HG03064 (cell line): ENCODE results near the gene EFNA1.

Experiments used
- ATAC-seq: cut with Tn5 transposase; IDR thresholded peaks from one replicate; pipeline ENCODE4 v1.9.1; 2021; ENCODE audit warnings: low read depth; ENCODE audit not compliant: unreplicated experiment

Gene EFNA1, protein sequence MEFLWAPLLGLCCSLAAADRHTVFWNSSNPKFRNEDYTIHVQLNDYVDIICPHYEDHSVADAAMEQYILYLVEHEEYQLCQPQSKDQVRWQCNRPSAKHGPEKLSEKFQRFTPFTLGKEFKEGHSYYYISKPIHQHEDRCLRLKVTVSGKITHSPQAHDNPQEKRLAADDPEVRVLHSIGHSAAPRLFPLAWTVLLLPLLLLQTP

DNA sequence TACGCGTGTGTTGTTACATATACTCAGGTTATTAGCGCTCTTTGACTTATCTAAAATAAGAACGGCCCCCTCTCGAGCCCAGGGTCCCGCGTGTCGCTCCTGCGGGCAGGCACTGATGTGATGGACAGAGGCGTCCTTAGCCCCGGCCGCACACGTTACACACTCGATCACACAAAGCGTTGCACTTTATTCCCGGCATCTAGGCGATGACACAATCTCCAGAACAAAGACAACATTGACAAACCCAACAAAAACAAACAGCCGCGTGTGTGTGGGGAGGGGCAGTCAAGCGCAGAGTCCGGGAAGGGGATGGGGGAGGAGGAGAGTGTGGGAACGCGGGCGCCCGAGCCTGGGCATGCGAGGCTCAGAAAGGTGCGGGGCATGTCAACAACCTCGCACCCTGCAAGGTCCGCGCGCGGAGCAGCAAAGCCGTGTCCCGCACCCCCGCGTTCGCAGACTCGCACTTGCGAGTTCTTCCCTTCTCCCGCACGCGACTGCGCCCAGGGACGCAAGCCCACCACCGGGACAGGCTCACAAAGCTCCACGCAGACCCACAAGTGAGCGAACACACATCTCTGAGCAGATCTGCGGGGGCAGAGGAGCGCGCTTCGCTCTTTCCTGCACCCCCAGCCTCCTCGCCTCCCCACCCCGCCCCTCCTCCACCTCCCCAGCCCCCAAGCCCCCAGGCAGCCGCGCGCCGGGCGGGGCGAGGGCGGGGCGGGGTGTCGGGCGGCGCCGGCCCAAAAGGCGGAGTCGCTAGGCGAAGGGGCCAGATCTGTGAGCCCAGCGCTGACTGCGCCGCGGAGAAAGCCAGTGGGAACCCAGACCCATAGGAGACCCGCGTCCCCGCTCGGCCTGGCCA, at the start of gene EFNA1:
Gene EFNA1, plus strand, starts transcription at position 772 of the 862 bp plus-strand sequence. CDS start 102 bp downstream, outside the sequence.
- no peak for ATAC-seq

GRCh38 chr1:155078469-155079209, 49.0 kb upstream of the EFNA1 start, which contains the start of gene EFNA3:
EFNA3 (plus strand) TSS chr1:155078837; CDS start chr1:155078942, 105 bp downstream.
- ATAC-seq = no peak

DNA sequence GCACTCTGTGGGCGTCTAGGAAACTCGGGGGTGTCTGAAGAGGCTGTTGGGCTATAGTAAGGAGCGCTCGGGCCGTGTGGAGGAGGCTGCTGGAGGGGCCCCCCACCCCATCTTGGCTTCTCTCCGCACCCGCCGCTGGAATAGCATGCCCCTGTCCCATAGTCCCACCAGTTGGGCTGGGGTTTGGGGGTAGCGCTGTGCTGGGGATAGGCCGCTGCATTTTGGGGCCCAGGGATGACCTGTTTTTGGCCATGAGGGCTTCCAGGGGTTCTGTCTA, 48.5 kb upstream of the EFNA1 start:
- no peak for ATAC-seq

- no peak for ATAC-seq
Measured at GRCh38 chr1:155079487-155080311, 48.0 kb upstream of the EFNA1 start.

GRCh38 chr1:155080312-155081228, 47.1 kb upstream of the EFNA1 start:
- ATAC-seq = no peak

DNA sequence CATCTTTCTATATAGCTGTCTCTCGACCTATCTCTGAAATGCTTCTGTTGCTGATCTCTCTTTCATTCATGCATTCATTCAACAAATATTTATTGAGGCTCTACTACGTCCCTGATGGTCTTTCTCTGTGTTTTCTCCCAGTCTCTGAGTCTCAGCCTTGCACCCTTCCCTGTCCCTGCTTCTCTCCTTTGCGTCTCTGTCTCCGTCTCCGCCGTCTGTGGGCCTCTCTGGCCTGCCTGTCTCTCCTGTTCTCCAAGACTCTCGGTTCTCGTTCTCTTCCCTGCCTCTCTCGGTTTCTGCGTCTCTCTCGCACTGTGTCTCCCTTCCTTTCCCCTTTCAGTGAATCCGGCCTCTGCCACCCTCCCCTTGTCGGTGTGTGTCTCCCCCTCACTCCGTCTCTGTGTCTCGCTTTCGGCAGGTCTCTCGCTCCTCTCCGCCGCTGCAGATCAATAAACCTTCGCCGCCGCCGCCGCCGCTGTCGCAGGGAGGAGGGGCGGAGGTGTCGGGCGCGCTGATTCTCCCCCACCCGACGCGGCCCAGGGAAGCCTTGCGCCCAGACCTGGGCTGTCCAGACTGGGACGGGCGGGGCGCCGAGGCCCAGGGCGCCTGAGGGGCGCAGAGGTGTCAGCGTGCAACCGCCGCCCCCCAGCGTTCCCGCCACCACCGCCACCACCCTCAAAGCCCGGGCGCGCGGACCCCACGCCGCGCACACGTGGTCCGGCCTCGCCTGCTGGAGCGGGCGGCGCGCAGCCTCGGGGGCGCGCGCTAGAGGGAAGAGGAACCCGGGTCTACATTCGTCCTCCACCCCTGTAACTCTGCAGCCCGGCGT, 46.0 kb upstream of the EFNA1 start:
- no peak for ATAC-seq

DNA sequence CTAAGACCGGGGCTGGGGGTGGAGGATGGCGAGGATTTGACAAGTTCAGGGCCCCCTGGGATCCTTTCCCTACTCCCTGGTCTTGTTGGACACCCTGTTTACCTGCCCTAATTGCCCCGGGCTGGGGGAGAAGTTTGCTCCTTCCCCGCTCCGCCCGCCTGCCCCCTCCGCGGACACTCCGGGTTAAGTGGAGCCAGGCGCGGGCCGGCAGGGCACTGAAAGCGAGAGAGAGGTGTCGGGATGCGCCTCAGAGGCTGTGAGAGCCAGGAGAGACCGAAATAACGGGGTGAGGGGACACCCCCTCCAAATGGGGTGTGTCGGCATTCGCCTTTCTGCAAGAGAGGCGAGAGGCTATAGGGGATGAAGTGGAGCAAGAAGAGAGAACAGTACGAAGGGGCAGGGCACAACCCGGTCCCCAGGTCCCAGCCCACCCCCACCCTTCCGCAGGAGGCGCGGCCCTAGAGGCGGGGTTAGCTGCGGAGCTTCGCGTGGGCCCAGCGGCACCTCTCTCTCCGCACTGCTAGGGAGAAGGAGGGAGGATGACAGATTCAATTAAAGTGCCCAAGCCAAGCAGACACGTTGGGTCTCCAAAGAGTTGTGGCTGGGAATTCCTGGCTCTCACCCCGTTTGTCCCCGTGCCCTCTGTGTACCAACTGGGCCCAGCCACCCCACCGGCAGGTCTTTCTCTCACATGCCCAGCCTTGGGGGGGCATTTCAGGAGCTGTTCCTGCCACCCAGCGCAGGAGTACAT, 45.2 kb upstream of the EFNA1 start:
- no peak for ATAC-seq

GRCh38 chr1:155083052-155083541, 44.6 kb upstream of the EFNA1 start:
- no peak for ATAC-seq

- ATAC-seq = no peak
Measured at GRCh38 chr1:155083865-155084721, 43.6 kb upstream of the EFNA1 start.

- peak; percentile 68 for ATAC-seq
Measured at GRCh38 chr1:155084722-155085503, 42.8 kb upstream of the EFNA1 start.

DNA sequence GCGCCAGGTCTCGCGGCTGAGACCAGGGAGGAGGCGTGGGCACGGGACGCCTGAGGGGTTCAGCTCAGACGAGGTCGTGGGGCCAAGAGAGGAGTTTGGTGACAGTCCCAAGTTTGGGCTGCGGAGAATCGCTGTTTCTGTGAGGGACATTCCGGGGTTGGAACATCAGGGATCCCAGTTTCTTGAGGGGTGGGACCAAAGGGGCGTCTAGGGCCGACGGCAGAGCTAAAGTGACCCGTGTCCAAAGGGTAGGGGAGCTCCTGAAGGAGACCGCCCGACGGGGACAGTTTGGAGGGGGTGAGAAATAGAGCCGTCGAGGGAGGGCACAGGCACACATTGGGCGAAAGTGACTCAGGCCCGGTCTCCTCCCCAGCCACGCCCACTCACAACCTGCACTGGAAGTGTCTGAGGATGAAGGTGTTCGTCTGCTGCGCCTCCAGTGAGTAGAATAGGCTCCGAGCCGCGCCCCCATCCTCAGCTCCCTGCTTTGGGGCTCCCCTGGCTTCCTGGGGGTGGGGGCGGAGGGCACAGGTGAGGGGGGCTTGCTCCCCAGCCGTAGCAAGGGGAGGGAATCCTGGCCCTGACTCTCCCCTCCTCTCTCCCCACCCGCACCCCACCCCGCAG, 42.1 kb upstream of the EFNA1 start:
- peak; percentile 17 for ATAC-seq

- ATAC-seq = no peak
Measured at GRCh38 chr1:155086128-155086741, 41.4 kb upstream of the EFNA1 start.

DNA sequence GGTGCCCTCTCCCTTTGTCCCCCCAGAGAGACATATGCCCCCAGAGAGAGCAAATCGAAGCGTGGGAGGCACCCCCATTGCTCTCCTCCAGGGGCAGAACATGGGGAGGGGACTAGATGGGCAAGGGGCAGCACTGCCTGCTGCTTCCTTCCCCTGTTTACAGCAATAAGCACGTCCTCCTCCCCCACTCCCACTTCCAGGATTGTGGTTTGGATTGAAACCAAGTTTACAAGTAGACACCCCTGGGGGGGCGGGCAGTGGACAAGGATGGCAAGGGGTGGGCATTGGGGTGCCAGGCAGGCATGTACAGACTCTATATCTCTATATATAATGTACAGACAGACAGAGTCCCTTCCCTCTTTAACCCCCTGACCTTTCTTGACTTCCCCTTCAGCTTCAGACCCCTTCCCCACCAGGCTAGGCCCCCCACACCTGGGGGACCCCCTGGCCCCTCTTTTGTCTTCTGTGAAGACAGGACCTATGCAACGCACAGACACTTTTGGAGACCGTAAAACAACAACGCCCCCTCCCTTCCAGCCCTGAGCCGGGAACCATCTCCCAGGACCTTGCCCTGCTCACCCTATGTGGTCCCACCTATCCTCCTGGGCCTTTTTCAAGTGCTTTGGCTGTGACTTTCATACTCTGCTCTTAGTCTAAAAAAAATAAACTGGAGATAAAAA, 40.7 kb upstream of the EFNA1 start:
- ATAC-seq = no peak
